ENCODE measurements around the gene TGFBI.

DNA sequence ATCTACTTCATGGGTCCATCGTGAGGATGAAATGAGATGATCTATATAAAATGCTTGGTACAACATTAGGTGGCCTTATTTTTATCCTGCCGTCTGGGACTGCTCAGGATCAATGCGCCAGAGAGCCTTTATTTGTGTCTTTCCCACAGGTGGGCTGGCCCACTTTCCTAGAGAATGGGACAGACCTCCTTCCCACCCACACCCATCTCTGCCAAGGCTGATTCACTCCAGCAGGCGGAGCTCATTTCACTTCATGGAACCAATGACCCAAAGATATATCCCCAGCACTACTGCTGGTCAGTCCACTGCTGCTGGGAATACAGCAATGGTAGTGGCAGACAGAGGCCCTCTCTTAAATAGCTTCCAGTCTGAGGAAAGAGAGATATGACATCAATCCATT lies 35.7 kb downstream of the TGFBI start:
- TF ChIP-seq, protein P1, sequence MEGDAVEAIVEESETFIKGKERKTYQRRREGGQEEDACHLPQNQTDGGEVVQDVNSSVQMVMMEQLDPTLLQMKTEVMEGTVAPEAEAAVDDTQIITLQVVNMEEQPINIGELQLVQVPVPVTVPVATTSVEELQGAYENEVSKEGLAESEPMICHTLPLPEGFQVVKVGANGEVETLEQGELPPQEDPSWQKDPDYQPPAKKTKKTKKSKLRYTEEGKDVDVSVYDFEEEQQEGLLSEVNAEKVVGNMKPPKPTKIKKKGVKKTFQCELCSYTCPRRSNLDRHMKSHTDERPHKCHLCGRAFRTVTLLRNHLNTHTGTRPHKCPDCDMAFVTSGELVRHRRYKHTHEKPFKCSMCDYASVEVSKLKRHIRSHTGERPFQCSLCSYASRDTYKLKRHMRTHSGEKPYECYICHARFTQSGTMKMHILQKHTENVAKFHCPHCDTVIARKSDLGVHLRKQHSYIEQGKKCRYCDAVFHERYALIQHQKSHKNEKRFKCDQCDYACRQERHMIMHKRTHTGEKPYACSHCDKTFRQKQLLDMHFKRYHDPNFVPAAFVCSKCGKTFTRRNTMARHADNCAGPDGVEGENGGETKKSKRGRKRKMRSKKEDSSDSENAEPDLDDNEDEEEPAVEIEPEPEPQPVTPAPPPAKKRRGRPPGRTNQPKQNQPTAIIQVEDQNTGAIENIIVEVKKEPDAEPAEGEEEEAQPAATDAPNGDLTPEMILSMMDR (IDR thresholded peaks at IDR 0.05), result peak; percentile 22
- TF ChIP-seq EZH2phosphoT487 (IDR thresholded peaks at IDR 0.05) (no peak), EZH2 (IDR thresholded peaks at IDR 0.05) (no peak)
